HG03565 (cell line): ENCODE results near the gene RPL11.
A peak's percentile ranks its signal among the peaks of the same experiment; 100 is the strongest.
"Not testable (repeated sequence)": the region's sequence is repeated elsewhere in the genome, so short reads cannot be mapped to it uniquely, and the experiment has no call there.

Source experiments
- ATAC-seq: cut with Tn5 transposase; IDR thresholded peaks from one replicate; pipeline ENCODE4 v1.9.1; 2021; ENCODE audit warnings: mild to moderate bottlenecking, moderate library complexity; ENCODE audit not compliant: unreplicated experiment

RPL11 gene

GRCh38 chr1:23727362-23727811, 35.8 kb downstream of the RPL11 start:
- no peak for ATAC-seq

GRCh38 chr1:23732363-23733224, 41.0 kb downstream of the RPL11 start:
- no peak for ATAC-seq

- not testable (repeated sequence) for ATAC-seq
Measured at GRCh38 chr1:23733281-23733680, 41.7 kb downstream of the RPL11 start.

- ATAC-seq: no peak
Measured at GRCh38 chr1:23736437-23737134, 45.0 kb downstream of the RPL11 start.

- ATAC-seq: no peak
Measured at GRCh38 chr1:23741609-23742008, 50.0 kb downstream of the RPL11 start.

GRCh38 chr1:23742670-23743286, 51.2 kb downstream of the RPL11 start:
- ATAC-seq: peak; percentile 11

GRCh38 chr1:23743287-23744152, 51.9 kb downstream of the RPL11 start, which contains the start of gene ELOA:
ELOA (plus strand) TSS chr1:23743471; CDS start chr1:23743504, 33 bp downstream.
- peak; percentile 61 for ATAC-seq

- no peak for ATAC-seq
Measured at GRCh38 chr1:23745515-23745914, 53.9 kb downstream of the RPL11 start.
